ENCODE measurements around the gene PAK5.

Gene PAK5

DNA sequence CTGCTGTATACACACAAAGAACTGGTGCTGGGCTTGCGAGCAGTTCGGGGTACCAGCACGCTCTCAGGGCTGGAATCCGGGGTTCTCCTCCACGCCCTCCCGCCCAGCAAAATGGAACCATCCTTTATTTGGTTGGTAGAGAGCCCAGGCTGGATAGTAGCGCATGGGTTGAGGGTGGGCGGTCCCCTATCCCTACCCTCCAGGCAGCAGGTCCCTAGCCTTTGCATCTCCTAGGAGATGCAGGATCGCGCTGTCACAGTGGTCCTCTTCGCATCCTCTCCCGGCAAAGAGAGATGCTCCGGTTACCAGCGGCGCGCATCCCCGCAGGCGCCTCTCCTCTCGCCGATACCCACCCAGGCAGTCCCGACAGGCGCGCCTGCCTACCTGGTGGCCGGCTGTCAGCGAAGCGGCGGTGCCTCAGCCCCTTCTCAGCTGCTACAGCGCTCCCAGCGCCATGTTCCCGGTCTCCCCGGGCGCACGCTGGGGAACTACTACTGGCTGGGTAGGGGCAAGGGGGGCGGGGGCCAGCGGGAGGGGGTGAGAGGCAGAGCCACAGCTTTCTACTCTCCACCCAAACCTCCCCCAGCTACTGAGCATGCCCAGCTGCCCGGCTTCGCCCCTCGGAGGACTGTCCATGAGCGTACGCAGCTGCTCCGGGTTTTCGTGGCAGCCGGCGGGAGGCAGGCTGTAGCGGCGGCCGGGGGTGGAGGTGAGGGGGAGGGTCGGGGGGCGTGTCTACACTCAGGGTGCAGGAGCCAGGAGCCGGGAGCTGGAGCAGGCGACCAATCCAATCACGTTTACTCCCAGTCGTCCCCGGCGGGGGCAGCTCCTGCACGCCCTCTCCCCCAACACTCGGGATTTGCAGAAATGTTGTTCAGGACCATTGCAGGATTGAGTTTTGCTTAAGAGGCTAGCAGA, at the start of gene PAK5:
Gene PAK5, minus strand, starts transcription at position 699 of the 918 bp plus-strand sequence. CDS start 194,748 bp downstream, outside the sequence.
- H3K27ac ChIP-seq: no peak within 1 kb of the TSS
- H3K4me3 ChIP-seq: peak within 1 kb of the TSS in 4 of 7 experiments; percentile 20 to 47 (median 32)

DNA sequence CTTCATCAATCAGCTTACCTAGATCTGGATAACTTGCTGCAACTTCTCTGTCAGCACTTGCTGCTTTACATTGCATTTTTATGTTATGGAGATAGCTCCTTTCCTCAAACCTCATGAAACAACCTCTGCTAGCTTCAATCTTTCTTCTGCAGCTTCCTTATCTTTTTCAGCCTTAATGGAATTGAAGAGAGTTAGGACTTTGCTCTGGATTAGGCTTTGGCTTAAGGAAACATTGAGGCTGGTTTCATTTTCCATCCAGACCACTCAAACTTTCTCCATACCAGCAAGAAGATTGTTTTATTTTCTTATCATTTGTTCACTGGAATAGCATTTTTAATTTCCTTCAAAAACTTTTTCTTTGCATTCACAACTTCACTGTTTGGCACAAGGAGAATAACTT, 48.8 kb upstream of the PAK5 start:
- H3K27ac ChIP-seq: no peak overlapping the region
- H3K4me3 ChIP-seq: no peak overlapping the region

DNA sequence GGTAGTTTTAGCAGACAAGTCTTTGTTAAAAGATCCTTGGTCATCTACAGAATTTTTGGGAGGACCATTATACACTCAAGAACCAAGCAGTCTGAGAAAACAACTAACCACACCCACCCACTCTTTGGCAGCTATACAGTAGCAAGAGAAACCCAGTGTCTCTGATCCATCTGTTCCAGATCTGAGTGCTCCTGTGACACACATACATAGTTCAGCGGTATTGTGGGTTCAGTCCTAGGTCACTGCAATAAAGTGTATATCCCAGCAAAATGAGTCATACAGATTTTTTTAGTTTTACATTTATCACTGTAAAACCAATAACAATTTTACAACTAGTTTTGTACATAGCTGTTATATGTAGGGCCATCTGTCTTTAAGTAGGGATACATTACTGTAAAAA, 47.4 kb upstream of the PAK5 start:
- no peak overlapping the region for H3K27ac ChIP-seq
- no peak overlapping the region for H3K4me3 ChIP-seq

- Histone ChIP-seq H3K4me3 (no peak overlapping the region), H3K27ac (no peak overlapping the region)
Observed at GRCh38 chr20:9884666-9885065, 45.8 kb upstream of the PAK5 start.

DNA sequence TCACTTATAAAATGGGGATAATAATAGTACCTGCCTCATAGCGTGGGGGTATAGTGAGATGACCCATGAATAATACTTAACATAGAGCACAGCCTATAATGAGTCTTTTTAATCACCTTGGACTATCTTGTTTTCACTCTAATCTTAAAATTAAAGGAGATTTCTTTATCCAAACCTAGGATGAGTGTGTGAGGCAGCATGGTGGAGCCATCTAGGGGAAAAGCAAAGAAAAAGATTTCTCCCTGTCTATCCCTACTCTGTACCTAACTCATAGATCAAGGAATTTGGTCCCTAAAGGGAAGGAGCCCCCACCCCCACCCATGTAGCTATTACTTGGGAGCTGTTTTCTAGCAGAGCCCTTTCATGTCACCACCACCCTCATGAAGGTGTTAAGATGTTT, 45.2 kb upstream of the PAK5 start:
- Histone ChIP-seq H3K27ac (no peak overlapping the region), H3K4me3 (no peak overlapping the region)

GRCh38 chr20:9877932-9878495, 39.1 kb upstream of the PAK5 start:
- Histone ChIP-seq H3K4me3 (no peak overlapping the region), H3K27ac (no peak overlapping the region)

DNA sequence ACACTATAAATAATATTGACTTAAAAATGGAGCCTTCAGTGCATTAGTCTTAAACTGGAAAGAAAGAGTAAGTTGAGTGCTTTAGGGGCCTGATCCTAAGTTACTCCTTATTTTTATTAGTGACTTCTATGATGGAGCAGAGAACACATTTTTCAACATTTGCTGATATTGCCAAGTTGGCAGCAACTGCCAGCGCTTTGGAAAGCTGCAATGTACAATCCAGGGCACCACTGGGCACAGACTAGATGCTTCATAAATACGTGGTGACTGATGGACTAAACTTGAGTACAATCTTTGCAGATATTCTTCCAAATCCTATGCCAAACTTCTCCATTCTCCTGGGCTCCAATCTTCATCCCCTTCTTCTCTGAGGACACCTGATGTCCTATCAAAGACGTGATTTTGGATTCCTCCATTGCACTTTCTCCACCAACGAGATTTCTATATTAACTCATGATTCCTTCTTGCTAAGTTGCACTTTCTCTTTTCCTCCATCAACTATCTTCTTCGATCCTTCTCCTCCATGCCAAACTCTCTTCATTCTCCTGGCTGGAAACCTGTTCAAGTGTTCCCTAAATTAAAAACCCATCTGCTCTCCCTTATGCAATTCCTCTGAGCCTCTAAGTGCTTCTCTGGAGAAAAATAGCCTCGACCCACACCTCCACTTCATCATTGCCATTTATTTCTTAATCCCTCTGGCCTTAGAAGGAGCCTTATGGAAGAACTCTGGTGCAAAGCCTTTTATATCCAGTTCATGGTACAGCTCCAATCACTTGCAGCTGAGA, 28.5 kb upstream of the PAK5 start:
- no peak overlapping the region for H3K4me3 ChIP-seq
- H3K27ac ChIP-seq: no peak overlapping the region

DNA sequence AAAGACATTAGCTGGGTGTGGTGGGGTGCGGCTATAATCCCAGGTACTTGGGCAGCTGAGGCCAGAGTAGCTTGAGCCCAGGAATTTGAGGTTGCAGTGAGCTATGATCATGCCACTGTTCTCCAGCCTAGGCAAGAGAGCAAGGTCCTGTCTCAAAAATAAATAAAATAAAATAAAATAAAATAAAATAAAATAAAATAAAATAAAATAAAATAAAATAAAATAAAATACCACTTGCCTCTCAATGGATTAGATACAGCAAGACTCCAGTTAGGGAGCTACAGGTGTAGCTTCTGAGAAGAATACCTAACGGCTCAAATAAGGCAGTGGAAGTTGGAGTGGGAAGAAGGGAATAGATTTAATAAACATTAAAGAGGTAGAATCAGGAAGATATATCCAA, 13.7 kb upstream of the PAK5 start:
- Histone ChIP-seq H3K4me3 (no peak overlapping the region), H3K27ac (no peak overlapping the region)

DNA sequence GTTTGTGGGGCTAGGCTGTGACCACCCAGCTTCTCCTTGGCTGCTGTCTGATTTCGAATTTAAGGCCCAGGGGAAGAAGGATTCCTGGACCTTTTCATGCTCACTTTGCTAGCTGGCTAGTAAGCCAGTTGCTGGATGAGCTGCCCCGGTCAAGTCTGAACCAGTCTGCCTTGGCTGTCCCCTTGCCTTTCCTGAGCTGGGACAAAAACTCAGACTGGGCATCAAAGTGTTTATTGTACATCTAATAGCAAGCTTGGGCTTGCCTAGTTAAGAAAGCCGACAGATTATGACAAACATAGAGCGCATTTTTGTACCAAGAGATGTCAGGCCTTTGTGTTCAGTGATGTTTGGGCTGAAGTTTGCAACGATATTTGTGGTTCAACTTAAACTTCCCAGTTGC, 750 bp upstream of the PAK5 start:
- H3K27ac ChIP-seq: no peak overlapping the region
- H3K4me3 ChIP-seq: no peak overlapping the region

- H3K27ac ChIP-seq: no peak overlapping the region
- H3K4me3 ChIP-seq: peak overlapping the region in 4 of 7 experiments; percentile 20 to 47 (median 32)
Observed at GRCh38 chr20:9838035-9838377, 870 bp downstream of the PAK5 start.

DNA sequence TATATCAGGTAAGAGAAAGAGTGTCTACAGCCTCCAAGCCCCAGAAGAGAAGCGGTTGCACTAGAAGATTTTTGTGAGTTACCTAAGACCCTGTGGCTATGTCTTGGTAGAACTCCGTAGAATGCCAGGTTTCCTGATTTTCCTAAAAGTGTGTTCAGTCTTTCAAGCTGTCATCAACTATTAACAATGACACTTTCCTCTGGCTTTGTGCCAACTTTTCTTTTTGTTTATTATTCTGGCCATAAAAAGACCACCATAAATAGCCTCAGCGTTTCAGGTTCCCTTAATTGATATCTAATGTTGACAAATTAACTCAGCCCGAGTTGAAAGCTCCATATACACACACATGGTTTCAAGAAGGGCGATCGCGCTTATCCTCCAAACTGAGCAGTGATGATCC, 1.2 kb downstream of the PAK5 start:
- Histone ChIP-seq H3K4me3 (peak overlapping the region in 1 of 7 experiments; percentile 47), H3K27ac (no peak overlapping the region)

- Histone ChIP-seq H3K27ac (no peak overlapping the region), H3K4me3 (no peak overlapping the region)
Observed at GRCh38 chr20:9835302-9835701, 3.6 kb downstream of the PAK5 start.

DNA sequence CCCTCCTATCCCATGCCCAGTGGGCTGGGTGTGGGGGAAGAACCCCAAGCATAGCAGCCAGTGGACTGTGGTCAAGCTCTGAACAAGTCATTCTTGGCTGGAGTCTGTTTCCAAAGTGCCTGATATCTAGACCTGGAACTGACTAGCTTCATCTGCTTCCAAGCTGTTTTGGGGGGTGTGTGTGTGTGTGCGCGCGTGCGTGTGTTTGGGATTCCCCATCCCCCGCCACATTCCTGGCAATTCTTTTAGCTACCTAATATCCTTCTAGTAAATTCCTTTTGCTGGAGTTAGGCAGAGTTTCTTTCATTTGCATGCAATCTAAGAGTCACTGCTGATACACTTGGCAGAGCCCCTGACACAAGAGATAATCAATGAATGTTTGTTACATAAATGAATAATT, 7.8 kb downstream of the PAK5 start:
- H3K4me3 ChIP-seq: no peak overlapping the region
- no peak overlapping the region for H3K27ac ChIP-seq

- H3K27ac ChIP-seq: no peak overlapping the region
- H3K4me3 ChIP-seq: no peak overlapping the region
Observed at GRCh38 chr20:9829835-9830234, 9.0 kb downstream of the PAK5 start.

DNA sequence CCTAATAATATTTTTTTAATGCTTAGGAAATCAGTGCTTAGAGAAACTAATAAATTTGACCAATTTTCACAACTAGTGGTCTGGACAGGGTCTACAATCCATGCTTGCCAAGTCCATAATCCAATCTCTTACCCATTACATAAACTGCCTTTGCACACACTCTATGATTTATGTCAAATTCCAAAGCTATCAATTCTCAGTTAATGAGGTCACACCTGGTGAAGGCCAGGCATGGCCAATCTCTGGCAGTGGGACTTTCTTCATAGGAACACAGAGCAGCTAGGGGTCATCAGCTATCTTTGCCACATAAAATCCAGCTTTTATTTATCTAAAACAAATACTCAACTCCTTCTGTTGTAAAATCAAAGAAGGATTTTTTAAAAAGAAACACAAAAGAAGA, 21.2 kb downstream of the PAK5 start:
- Histone ChIP-seq H3K4me3 (no peak overlapping the region), H3K27ac (no peak overlapping the region)

GRCh38 chr20:9815632-9816031, 23.2 kb downstream of the PAK5 start:
- H3K27ac ChIP-seq: no peak overlapping the region
- no peak overlapping the region for H3K4me3 ChIP-seq

DNA sequence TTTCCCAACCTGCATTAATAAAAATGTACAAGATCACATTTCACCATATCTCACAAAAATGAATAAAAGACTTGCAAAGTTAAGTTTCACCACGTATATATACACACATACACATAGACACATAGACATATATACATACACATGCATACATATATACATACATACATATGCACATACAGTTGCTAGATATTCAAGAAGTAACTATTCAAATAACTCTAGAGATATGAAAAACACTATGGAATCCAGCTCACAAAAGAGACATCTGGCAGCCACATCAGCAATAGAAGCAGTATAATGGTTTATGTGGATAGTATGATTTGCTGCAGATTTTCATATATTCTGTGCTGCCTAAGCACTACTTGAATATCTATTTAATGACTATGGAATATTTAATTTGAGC, 28.1 kb downstream of the PAK5 start:
- H3K27ac ChIP-seq: no peak overlapping the region
- H3K4me3 ChIP-seq: no peak overlapping the region

DNA sequence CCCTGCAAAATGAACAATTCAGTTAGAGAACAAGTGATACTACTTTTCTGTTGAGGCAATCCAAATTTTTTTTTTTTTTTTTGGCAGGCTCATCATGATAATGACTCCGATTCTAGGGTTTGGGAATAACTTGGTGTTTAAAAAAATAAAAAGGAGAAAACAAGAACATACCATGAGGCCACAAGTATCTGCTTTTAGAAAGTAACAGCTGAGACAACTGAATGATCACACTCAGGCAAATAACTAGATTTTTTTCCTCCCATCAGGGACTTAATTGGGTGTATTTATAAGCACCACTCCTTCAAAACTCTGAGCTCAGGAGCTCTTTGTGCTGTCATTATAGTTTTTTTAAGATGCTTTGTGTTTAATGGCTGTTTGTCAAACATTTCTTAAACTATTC, 29.6 kb downstream of the PAK5 start:
- H3K4me3 ChIP-seq: no peak overlapping the region
- H3K27ac ChIP-seq: no peak overlapping the region

GRCh38 chr20:9808166-9808565, 30.7 kb downstream of the PAK5 start:
- H3K27ac ChIP-seq: no peak overlapping the region

GRCh38 chr20:9807136-9807535, 31.7 kb downstream of the PAK5 start:
- no peak overlapping the region for H3K27ac ChIP-seq
- no peak overlapping the region for H3K4me3 ChIP-seq

More at GRCh38 chr20:9808166-9808565, 30.7 kb downstream of the PAK5 start:
- no peak overlapping the region for H3K4me3 ChIP-seq

- Histone ChIP-seq H3K4me3 (no peak overlapping the region), H3K27ac (no peak overlapping the region)
Observed at GRCh38 chr20:9800421-9800820, 38.5 kb downstream of the PAK5 start.
